Gastroesophageal sphincter (tissue), 3 donors: ENCODE measurements around the gene GXYLT2.
"Not testable (repeated sequence)": the region's sequence is repeated elsewhere in the genome, so short reads cannot be mapped to it uniquely, and the experiment has no call there.

Source experiments
- CTCF ChIP-seq, 4 experiments: fragments of 200-600 bp in 2 of 4; fragments of 450-650 bp in 2 of 4; sonication (generic) in 1 of 4; IDR thresholded peaks; one replicate each; pipeline ENCODE4 v1.5.1; 2017 to 2019; ENCODE audit warnings: antibody characterized with exemption in 4 of 4, mild to moderate bottlenecking in 2 of 4, moderate library complexity in 2 of 4
- POLR2A ChIP-seq, 2 donors: fragments of 450-650 bp; IDR thresholded peaks; one replicate each; pipeline ENCODE4 v1.6.1; 2017; ENCODE audit warnings: antibody characterized with exemption in 2 of 2, mild to moderate bottlenecking in 2 of 2, moderate library complexity in 1 of 2
- POLR2AphosphoS5 ChIP-seq: sonication (generic); formaldehyde crosslinking; IDR thresholded peaks from one replicate; pipeline ENCODE4 v1.6.1; 2017; ENCODE audit warnings: antibody characterized with exemption

GRCh38 chr3:72928781-72929735 lies 41.2 kb downstream of the GXYLT2 start:
- not testable (repeated sequence) for TF ChIP-seq CTCF (IDR thresholded peaks at IDR 0.05); POLR2AphosphoS5; POLR2A (IDR thresholded peaks at IDR 0.05)
